GM21528 (cell line): ENCODE measurements around the gene GABRP.

Source experiments
- ATAC-seq: cut with Tn5 transposase; IDR thresholded peaks from one replicate; pipeline ENCODE4 v1.9.1; 2021; ENCODE audit warnings: mild to moderate bottlenecking, moderate library complexity; ENCODE audit not compliant: unreplicated experiment, low FRiP score

Gene GABRP

GRCh38 chr5:170783498-170784247 is at the start of gene GABRP:
Gene GABRP (plus strand): TSS chr5:170783725. CDS start chr5:170788616, 4,891 bp downstream.
- no peak for ATAC-seq

- ATAC-seq, result no peak
Observed at GRCh38 chr5:170736966-170737365, 46.6 kb upstream of the GABRP start.

GRCh38 chr5:170737591-170737990 is 45.9 kb upstream of the GABRP start:
- no peak for ATAC-seq

- ATAC-seq, result no peak
Observed at GRCh38 chr5:170738840-170739239, 44.7 kb upstream of the GABRP start.

- ATAC-seq, result no peak
Observed at GRCh38 chr5:170739446-170739845, 44.1 kb upstream of the GABRP start.

GRCh38 chr5:170740551-170741205 is 42.8 kb upstream of the GABRP start:
- no peak for ATAC-seq

- ATAC-seq, result no peak
Observed at GRCh38 chr5:170741801-170742200, 41.7 kb upstream of the GABRP start.

- ATAC-seq, result no peak
Observed at GRCh38 chr5:170743876-170744212, 39.7 kb upstream of the GABRP start.

GRCh38 chr5:170745481-170746071 is 37.9 kb upstream of the GABRP start:
- no peak for ATAC-seq

GRCh38 chr5:170746075-170746960 is 37.2 kb upstream of the GABRP start:
- no peak for ATAC-seq

- ATAC-seq, result no peak
Observed at GRCh38 chr5:170746961-170747340, 36.6 kb upstream of the GABRP start.

GRCh38 chr5:170747357-170747756 is 36.2 kb upstream of the GABRP start:
- no peak for ATAC-seq

- no peak for ATAC-seq
Observed at GRCh38 chr5:170747851-170748250, 35.7 kb upstream of the GABRP start.

GRCh38 chr5:170748951-170749471 is 34.5 kb upstream of the GABRP start:
- ATAC-seq, result no peak

- ATAC-seq, result no peak
Observed at GRCh38 chr5:170749911-170750431, 33.6 kb upstream of the GABRP start.

- ATAC-seq, result no peak
Observed at GRCh38 chr5:170750791-170751190, 32.7 kb upstream of the GABRP start.

GRCh38 chr5:170751631-170752030 is 31.9 kb upstream of the GABRP start:
- ATAC-seq, result no peak

- no peak for ATAC-seq
Observed at GRCh38 chr5:170752257-170753215, 31.0 kb upstream of the GABRP start.

GRCh38 chr5:170753311-170753710 is 30.2 kb upstream of the GABRP start:
- no peak for ATAC-seq
